Nephron progenitor cell (in vitro differentiated cells): Measurements from ENCODE around the gene CTDP1.

ENCODE experiments used
- DNase-seq: peaks from one replicate; pipeline ENCODE4 v3.0.0; 2021
- H3K27ac Mint-ChIP-seq: 2 replicates; pipeline ENCODE4 v1.8.0; 2021; ENCODE audit warnings: mild to moderate bottlenecking, moderate library complexity, mixed read lengths
- H3K27me3 Mint-ChIP-seq: 2 replicates; pipeline ENCODE4 v1.8.0; 2021; ENCODE audit warnings: mild to moderate bottlenecking, low read depth, mixed read lengths; ENCODE audit not compliant: poor library complexity
- H3K36me3 Mint-ChIP-seq: 2 replicates; pipeline ENCODE4 v1.8.0; 2021; ENCODE audit warnings: low read depth, mixed read lengths
- H3K4me1 Mint-ChIP-seq: 2 replicates; pipeline ENCODE4 v1.8.0; 2021; ENCODE audit warnings: mixed read lengths
- H3K4me3 Mint-ChIP-seq: 2 replicates; pipeline ENCODE4 v1.8.0; 2021; ENCODE audit warnings: mild to moderate bottlenecking, moderate library complexity, mixed read lengths
- H3K9me3 Mint-ChIP-seq: 2 replicates; pipeline ENCODE4 v1.8.0; 2021; ENCODE audit warnings: mild to moderate bottlenecking, moderate library complexity, mixed read lengths
- TF ChIP-seq, protein P1 (sequence below): fragments of 200-600 bp; sonication (generic); IDR thresholded peaks from 2 replicates; pipeline ENCODE4 v1.5.0; 2021; ENCODE audit warnings: antibody characterized with exemption

Gene CTDP1

DNA sequence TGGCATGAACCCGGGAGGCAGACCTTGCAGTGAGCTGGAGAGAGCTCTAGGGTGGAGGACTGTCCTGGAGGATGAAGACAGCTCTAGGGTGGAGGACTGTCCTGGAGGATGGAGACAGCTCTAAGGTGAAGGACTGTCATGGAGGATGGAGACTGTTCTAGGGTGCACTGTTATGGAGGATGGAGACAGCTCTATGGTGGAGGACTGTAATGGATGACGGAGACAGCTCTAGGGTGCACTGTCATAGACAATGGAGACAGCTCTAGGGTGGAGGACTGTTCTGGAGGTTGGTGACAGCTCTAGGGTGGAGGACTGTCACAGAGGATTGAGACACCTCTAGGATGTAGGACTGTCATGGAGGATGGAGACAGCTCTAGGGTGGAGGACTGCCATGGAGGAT is 97.1 kb downstream of the CTDP1 start:
- H3K36me3 Mint-ChIP-seq = no peaks in the 10 kb centered on the region
- H3K9me3 Mint-ChIP-seq = peaks cover 22% of the 10 kb centered on the region
- H3K27me3 Mint-ChIP-seq = peaks cover 47% of the 10 kb centered on the region
- no peak overlapping the region for H3K27ac Mint-ChIP-seq
- DNase-seq = no peak
- TF ChIP-seq, protein P1, sequence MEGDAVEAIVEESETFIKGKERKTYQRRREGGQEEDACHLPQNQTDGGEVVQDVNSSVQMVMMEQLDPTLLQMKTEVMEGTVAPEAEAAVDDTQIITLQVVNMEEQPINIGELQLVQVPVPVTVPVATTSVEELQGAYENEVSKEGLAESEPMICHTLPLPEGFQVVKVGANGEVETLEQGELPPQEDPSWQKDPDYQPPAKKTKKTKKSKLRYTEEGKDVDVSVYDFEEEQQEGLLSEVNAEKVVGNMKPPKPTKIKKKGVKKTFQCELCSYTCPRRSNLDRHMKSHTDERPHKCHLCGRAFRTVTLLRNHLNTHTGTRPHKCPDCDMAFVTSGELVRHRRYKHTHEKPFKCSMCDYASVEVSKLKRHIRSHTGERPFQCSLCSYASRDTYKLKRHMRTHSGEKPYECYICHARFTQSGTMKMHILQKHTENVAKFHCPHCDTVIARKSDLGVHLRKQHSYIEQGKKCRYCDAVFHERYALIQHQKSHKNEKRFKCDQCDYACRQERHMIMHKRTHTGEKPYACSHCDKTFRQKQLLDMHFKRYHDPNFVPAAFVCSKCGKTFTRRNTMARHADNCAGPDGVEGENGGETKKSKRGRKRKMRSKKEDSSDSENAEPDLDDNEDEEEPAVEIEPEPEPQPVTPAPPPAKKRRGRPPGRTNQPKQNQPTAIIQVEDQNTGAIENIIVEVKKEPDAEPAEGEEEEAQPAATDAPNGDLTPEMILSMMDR = no peak
- H3K4me3 Mint-ChIP-seq = no peak overlapping the region
- H3K4me1 Mint-ChIP-seq = peaks cover 29% of the 10 kb centered on the region

DNA sequence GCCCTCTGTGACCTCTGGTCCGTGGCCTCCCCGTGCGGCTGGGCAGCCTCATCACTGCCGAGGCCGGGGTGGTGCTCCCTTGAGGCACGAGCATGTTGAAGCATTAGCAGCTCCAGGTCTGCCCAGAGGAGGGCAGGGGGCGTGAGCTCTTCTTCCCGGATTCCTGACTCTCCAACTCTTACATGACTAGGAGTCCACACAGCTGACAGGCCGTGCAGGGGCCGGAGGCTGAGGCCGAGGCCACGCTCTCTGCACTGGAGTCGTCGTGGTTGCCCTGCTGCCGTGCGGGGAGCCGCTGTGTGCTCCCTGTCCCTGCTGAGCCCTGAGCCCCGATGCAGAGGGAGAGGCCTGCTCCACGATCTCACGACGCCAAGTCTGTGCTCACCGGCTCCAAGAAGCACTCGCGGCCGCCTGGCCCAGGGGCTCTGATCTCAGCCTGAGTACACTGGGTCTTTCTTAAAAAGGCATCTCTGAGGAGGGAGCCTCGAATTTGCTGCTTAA is 98.7 kb downstream of the CTDP1 start:
- no peak for DNase-seq
- Mint-ChIP-seq H3K4me1 (peaks cover 25% of the 10 kb centered on the region), H3K36me3 (no peaks in the 10 kb centered on the region), H3K27me3 (peaks cover 58% of the 10 kb centered on the region), H3K9me3 (peaks cover 16% of the 10 kb centered on the region), H3K4me3 (no peak overlapping the region), H3K27ac (no peak overlapping the region)
- TF ChIP-seq, protein P1 = no peak

DNA sequence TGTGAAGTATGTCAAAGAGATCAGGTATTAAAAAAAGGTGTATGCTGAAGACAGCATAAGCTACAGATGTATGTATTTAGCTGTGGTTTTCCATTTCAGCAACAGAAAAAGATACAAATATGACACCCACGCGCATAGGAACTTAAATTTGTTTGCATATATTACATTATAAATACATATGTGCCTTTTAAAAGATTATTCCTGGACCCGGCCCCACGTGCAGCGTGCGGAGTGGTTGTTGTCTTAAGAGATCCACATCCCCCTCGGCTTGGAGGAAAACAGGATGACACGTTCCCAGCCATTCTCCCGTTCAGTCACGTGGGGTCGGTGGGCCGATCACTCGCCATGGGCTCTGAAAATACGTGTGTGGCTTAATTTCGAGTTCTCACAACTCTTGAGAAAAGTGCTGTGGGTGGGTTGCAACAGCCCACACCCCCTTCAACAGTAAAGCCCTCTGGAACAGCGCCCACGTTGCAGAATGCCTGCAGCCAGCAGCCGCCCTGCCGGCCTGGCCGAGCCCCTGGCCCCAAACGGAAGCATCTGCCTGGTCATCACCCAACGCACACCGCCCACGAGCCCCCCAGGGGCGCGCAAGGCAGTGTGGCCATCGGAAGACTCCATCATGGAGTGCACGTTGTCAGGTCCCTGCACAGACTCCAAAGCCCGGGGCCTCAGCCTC is 99.6 kb downstream of the CTDP1 start:
- Mint-ChIP-seq H3K36me3 (no peaks in the 10 kb centered on the region), H3K27me3 (peaks cover 60% of the 10 kb centered on the region), H3K4me3 (no peak overlapping the region), H3K9me3 (peaks cover 8% of the 10 kb centered on the region), H3K4me1 (peaks cover 28% of the 10 kb centered on the region), H3K27ac (no peak overlapping the region)
- DNase-seq = no peak
- TF ChIP-seq, protein P1 = no peak

DNA sequence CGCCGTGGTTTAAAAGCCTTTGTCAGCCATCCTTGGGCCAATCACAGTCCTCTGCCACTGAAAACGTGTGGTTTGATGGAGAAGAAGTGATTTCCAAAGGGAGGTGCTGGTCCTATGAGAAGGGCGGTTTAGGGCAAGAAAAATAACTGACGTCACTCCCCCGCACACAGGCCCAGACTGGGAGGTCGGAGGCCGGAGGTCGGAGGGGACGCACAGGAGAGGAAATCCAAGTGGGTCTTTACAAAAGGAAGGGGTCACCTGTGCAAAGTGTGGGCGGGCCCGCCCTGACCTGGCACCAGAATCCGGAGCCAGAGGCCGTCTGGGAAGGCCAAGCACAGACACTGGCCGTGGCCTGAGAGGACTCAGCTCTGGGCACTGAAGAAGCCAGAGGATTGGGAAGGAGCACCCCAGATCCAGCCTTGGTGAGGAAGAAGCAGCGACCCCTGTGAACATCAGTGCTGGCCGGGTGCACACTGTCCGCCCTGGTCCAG is 100.1 kb downstream of the CTDP1 start:
- Mint-ChIP-seq H3K9me3 (peaks cover 8% of the 10 kb centered on the region), H3K4me3 (no peak overlapping the region), H3K27me3 (peaks cover 66% of the 10 kb centered on the region), H3K4me1 (peaks cover 32% of the 10 kb centered on the region), H3K27ac (no peak overlapping the region), H3K36me3 (no peaks in the 10 kb centered on the region)
- no peak for DNase-seq
- TF ChIP-seq, protein P1 = no peak

DNA sequence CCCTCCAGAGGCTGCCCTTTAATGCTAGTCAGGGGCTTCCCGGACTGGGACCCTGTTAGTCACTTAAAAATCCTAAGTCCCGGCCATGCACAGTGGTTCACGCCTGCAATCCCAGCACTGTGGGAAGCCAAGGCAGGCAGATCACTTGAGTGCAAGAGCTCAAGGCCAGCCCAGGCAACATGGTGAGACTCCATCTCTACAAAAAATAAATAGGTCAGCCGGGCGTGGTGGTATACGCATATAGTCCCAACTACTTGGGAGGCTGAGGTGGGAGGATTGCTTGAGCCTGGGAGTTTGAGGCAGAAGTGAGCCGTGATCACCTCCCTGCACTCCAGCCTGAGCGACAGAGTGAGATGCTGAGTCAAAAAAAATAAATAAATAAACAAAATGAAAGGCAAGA is 100.9 kb downstream of the CTDP1 start:
- no peaks in the 10 kb centered on the region for H3K36me3 Mint-ChIP-seq
- peaks cover 69% of the 10 kb centered on the region for H3K27me3 Mint-ChIP-seq
- no peak for DNase-seq
- peaks cover 8% of the 10 kb centered on the region for H3K9me3 Mint-ChIP-seq
- H3K4me1 Mint-ChIP-seq = peaks cover 34% of the 10 kb centered on the region
- no peak overlapping the region for H3K4me3 Mint-ChIP-seq
- TF ChIP-seq, protein P1 = no peak
- no peak overlapping the region for H3K27ac Mint-ChIP-seq
